Measurements from ENCODE around the gene TSR3.

DNA sequence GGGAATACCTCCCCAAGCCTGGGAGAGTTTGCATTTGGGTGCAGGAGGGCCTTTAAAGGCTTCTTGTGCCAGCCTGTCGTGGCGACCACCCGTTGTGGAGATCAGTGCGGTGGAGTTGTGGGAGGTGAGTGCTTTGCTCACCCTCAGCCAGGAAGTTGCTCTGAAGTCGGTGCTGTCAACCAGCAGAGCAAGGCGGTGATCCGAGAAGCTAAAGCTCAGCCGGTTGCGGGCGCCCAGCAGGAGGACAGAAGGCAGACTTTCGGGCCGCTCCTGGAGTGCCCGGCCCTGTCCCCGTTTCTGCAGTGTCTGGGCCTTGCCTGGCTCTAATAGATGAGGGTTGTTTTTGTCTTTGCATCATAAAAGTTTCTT, 40.9 kb downstream of the TSR3 start:
- TF ChIP-seq CTCF (IDR thresholded peaks at IDR 0.05 in 8 of 11, conservative IDR thresholded peaks at IDR 0.05 in 3 of 11) (no peak), POLR2AphosphoS5 (IDR thresholded peaks at IDR 0.05) (peak in 1 of 3 donors; percentile 18), POLR2A (IDR thresholded peaks at IDR 0.05) (no peak)

Data from spleen (tissue), 7 donors.